K562 (cell line): ENCODE results near the gene KXD1. TPM values are rescaled to one million over a fixed set of nuclear protein-coding genes. Genes with fewer than 3 reads are reported as not detected.

Experiments used
- CBX5 ChIP-seq: IDR thresholded peaks from 2 replicates; pipeline ENCODE4 v1.6.1; 2014; ENCODE audit warnings: low read depth, borderline replicate concordance
- EGR1 ChIP-seq: fragments of 450-650 bp; conservative IDR thresholded peaks from 2 replicates; pipeline ENCODE4 v1.6.1; 2017; ENCODE audit warnings: mild to moderate bottlenecking
- ETV1 ChIP-seq: fragments of 450-650 bp; conservative IDR thresholded peaks from 2 replicates; pipeline ENCODE4 v1.6.1; 2016; ENCODE audit warnings: missing genetic modification characterization, control low read depth, low read depth, missing compliant biosample characterization
- FUS ChIP-seq: fragments of 200-400 bp; formaldehyde crosslinking; optimal IDR thresholded peaks from 2 replicates; pipeline ENCODE3; 2017; ENCODE audit warnings: low read depth, low read length
- MTA2 ChIP-seq: fragments of 450-650 bp; IDR thresholded peaks from 2 replicates; pipeline ENCODE4 v1.6.1; 2016; ENCODE audit warnings: low read depth
- NFE2 ChIP-seq: IDR thresholded peaks from 2 replicates; pipeline ENCODE4 v1.6.1; 2014; ENCODE audit warnings: antibody characterized with exemption, low read depth
- OTX1 ChIP-seq: fragments of 450-650 bp; formaldehyde crosslinking; IDR thresholded peaks from 2 replicates; pipeline ENCODE4 v1.4.0; 2022; ENCODE audit warnings: mild to moderate bottlenecking
- PHB ChIP-seq: fragments of 250-450 bp; sonication (Bioruptor Pico); IDR thresholded peaks from 2 replicates; pipeline ENCODE4 v1.5.0; 2021
- SMARCE1 ChIP-seq: fragments of 450-650 bp; IDR thresholded peaks from 2 replicates; pipeline ENCODE4 v1.7.1; 2016; ENCODE audit warnings: mild to moderate bottlenecking
- SOX6 ChIP-seq: fragments of 450-650 bp; IDR thresholded peaks from 2 replicates; pipeline ENCODE4 v1.6.1; 2014; ENCODE audit warnings: mild to moderate bottlenecking
- SRSF1 ChIP-seq: fragments of 200-400 bp; formaldehyde crosslinking; IDR thresholded peaks from 2 replicates; pipeline ENCODE4 v1.6.1; 2017; ENCODE audit warnings: mild to moderate bottlenecking, low read depth, low read length, moderate library complexity
- TARDBP ChIP-seq: fragments of 450-650 bp; IDR thresholded peaks from 2 replicates; pipeline ENCODE4 v1.6.1; 2016
- TBP ChIP-seq: optimal IDR thresholded peaks from 2 replicates; pipeline ENCODE3; 2011; ENCODE audit warnings: low read depth, low read length, improper control_type of control experiment
- TGIF2 ChIP-seq: sonication (generic); formaldehyde crosslinking; IDR thresholded peaks from 2 replicates; pipeline ENCODE4 v1.8.1; 2022; ENCODE audit warnings: mild to moderate bottlenecking, missing genetic modification reagents, moderate library complexity
- ZBTB17 ChIP-seq: fragments of 450-650 bp; formaldehyde crosslinking; IDR thresholded peaks from 2 replicates; pipeline ENCODE4 v1.4.0; 2020; ENCODE audit warnings: mild to moderate bottlenecking
- ZFPM2 ChIP-seq: fragments of 250-450 bp; sonication (Bioruptor Pico); IDR thresholded peaks from 2 replicates; pipeline ENCODE4 v1.5.1; 2022; ENCODE audit warnings: mild to moderate bottlenecking
- ZNF347 ChIP-seq: fragments of 450-650 bp; formaldehyde crosslinking; IDR thresholded peaks from 2 replicates; pipeline ENCODE4 v1.4.0; 2020; ENCODE audit warnings: low read depth, mild to moderate bottlenecking, moderate library complexity
- ZNF79 ChIP-seq: fragments of 250-450 bp; sonication (Bioruptor Pico); IDR thresholded peaks from 2 replicates; pipeline ENCODE4 v1.4.0; 2020; ENCODE audit warnings: low read depth, mild to moderate bottlenecking, moderate library complexity
- ZNF830 ChIP-seq: fragments of 250-450 bp; sonication (Bioruptor Pico); IDR thresholded peaks from 2 replicates; pipeline ENCODE4 v1.5.0; 2021; ENCODE audit warnings: mild to moderate bottlenecking
- polyA plus RNA-seq, 8 experiments: library from polyadenylated mRNA; depleted of rRNA in 4 of 8; stranded (reverse) in 5 of 8; unstranded in 3 of 8; fragments of >200 nt; fragmentation: Nextera tagmentation in 2 of 8; fragmentation: Illumina TruSeq in 1 of 8; extraction: Ambion mirVana in 2 of 8; extraction: Trizol in 1 of 8; gene quantifications; 2 replicates each; pipeline versions ENCODE4 v1.2.1 to v1.2.3, GENCODE V29; 2011 to 2014; ENCODE audit warnings: inconsistent platforms in 1 of 8, missing spikeins in 1 of 8
- total RNA-seq, 7 experiments: library from RNA; depleted of rRNA in 6 of 7; stranded (reverse); fragments of >200 nt in 6 of 7; fragmentation: Illumina TruSeq in 2 of 7; extraction: Trizol in 2 of 7; gene quantifications; 2 replicates each; pipeline versions ENCODE4 v1.2.1 to v1.2.3, GENCODE V29; 2011 to 2021; ENCODE audit warnings: low replicate concordance in 1 of 7
- TF ChIP-seq, protein P1 (sequence below), 2 experiments: fragments of 200-800 bp in 1 of 2; sonication (Bioruptor generic) in 1 of 2; sonication (generic) in 1 of 2; formaldehyde crosslinking in 1 of 2; IDR thresholded peaks in 1 of 2; conservative IDR thresholded peaks in 1 of 2; 2 replicates each; pipeline versions ENCODE4 v1.5.0 to v1.6.1; 2016 to 2020; ENCODE audit warnings: missing compliant biosample characterization in 1 of 2, missing genetic modification characterization in 1 of 2, missing genetic modification reagents in 1 of 2
- TF ChIP-seq, protein P2 (sequence below): sonication (generic); formaldehyde crosslinking; IDR thresholded peaks from 2 replicates; pipeline ENCODE4 v1.8.0; 2022; ENCODE audit warnings: missing genetic modification reagents, mild to moderate bottlenecking, moderate library complexity, borderline replicate concordance
- TF ChIP-seq, protein P3 (sequence below): sonication (generic); formaldehyde crosslinking; IDR thresholded peaks from 2 replicates; pipeline ENCODE4 v1.8.1; 2022; ENCODE audit warnings: missing genetic modification reagents
- TF ChIP-seq, protein P4 (sequence below): sonication (generic); formaldehyde crosslinking; IDR thresholded peaks from 2 replicates; pipeline ENCODE4 v1.8.1; 2023; ENCODE audit warnings: mild to moderate bottlenecking, missing genetic modification reagents, moderate library complexity

KXD1 gene
- total and polyA plus RNA-seq, 9 of the 15 experiments (the other 6 are each of a cell fraction or from before 2014, with no cell fraction given): 21.9 to 210 (median 118) TPM

DNA sequence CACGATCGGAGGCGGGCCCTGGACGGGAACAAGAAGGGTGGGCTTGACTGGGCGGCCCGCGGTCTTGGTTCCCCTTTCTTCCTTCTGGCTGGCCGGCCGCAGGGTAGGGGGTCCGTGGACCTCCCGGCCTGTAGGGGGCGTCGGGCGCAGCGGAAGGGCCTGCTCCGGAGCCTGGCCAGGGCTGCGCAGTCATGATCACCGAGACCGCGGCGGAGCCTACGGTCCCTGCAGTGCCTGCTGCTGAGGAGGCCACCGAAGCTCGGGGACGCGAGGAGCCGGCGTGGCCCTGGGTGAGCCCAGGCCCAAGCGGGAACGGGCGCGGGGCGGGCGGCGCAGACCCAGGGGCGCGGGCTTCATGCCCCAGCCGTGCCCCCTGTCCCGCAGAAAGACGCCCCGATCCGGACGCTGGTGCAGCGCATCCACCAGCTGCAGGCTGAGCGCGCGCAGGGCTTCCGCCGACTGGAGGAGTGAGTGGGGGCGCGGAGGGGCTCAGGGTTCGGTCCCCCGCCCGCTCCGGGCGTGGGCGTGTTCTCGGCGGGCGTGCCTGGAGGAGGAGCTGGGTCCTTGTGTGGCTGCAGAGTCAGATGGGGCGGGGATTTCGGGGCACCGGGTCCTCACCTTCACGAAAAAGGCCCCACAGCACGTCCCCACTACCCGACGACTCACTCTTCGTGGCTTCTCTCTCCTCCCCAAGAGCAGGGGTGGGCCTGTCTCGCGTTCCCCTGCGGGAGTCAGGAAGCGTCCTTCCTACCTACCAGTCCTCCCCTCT, 31.1 kb downstream of the KXD1 start, which contains the start of gene REX1BD (continued):
- TF ChIP-seq, protein P1, sequence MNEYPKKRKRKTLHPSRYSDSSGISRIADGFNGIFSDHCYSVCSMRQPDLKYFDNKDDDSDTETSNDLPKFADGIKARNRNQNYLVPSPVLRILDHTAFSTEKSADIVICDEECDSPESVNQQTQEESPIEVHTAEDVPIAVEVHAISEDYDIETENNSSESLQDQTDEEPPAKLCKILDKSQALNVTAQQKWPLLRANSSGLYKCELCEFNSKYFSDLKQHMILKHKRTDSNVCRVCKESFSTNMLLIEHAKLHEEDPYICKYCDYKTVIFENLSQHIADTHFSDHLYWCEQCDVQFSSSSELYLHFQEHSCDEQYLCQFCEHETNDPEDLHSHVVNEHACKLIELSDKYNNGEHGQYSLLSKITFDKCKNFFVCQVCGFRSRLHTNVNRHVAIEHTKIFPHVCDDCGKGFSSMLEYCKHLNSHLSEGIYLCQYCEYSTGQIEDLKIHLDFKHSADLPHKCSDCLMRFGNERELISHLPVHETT (CRISPR knock-in tag; conservative IDR thresholded peaks at IDR 0.05 in 1 of 2, IDR thresholded peaks at IDR 0.05 in 1 of 2): peak in 1 of 2 experiments; percentile 77; a peak in 2 of 4 replicates
- peak; percentile 82 for TF ChIP-seq ETV1 (tag)
- TF ChIP-seq SMARCE1: 0 out of 2 replicates have a peak, but pooled peaks have one; percentile 9
- TF ChIP-seq OTX1 (CRISPR knock-in tag): 0 out of 2 replicates have a peak, but pooled peaks have one; percentile 33
- no peak for TF ChIP-seq ZNF79 (CRISPR knock-in tag)
- TF ChIP-seq PHB (CRISPR knock-in tag): peak; percentile 71; the same call in 1 of the 2 replicates
- TF ChIP-seq EGR1: peak; percentile 95
- TF ChIP-seq, protein P2, sequence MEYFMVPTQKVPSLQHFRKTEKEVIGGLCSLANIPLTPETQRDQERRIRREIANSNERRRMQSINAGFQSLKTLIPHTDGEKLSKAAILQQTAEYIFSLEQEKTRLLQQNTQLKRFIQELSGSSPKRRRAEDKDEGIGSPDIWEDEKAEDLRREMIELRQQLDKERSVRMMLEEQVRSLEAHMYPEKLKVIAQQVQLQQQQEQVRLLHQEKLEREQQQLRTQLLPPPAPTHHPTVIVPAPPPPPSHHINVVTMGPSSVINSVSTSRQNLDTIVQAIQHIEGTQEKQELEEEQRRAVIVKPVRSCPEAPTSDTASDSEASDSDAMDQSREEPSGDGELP: peak; percentile 90; the same call in 1 of the 2 replicates
- peak; percentile 71; the same call in 1 of the 2 replicates for TF ChIP-seq SOX6
- TF ChIP-seq ZNF830 (CRISPR knock-in tag): peak; percentile 93; the same call in 1 of the 2 replicates
- TF ChIP-seq ZNF347: no peak
- TF ChIP-seq ZFPM2 (CRISPR knock-in tag): no peak
- TF ChIP-seq, protein P3, sequence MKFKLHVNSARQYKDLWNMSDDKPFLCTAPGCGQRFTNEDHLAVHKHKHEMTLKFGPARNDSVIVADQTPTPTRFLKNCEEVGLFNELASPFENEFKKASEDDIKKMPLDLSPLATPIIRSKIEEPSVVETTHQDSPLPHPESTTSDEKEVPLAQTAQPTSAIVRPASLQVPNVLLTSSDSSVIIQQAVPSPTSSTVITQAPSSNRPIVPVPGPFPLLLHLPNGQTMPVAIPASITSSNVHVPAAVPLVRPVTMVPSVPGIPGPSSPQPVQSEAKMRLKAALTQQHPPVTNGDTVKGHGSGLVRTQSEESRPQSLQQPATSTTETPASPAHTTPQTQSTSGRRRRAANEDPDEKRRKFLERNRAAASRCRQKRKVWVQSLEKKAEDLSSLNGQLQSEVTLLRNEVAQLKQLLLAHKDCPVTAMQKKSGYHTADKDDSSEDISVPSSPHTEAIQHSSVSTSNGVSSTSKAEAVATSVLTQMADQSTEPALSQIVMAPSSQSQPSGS (CRISPR knock-in tag): no peak
- no peak for TF ChIP-seq CBX5
- peak; percentile 73; the same call in 1 of the 2 replicates for TF ChIP-seq SRSF1
- TF ChIP-seq TBP: peak; percentile 70
- TF ChIP-seq, protein P4, sequence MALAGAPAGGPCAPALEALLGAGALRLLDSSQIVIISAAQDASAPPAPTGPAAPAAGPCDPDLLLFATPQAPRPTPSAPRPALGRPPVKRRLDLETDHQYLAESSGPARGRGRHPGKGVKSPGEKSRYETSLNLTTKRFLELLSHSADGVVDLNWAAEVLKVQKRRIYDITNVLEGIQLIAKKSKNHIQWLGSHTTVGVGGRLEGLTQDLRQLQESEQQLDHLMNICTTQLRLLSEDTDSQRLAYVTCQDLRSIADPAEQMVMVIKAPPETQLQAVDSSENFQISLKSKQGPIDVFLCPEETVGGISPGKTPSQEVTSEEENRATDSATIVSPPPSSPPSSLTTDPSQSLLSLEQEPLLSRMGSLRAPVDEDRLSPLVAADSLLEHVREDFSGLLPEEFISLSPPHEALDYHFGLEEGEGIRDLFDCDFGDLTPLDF: peak; percentile 46; the same call in 1 of the 2 replicates
- peak; percentile 95 for TF ChIP-seq NFE2
- no peak; the same call in 1 of the 2 replicates for TF ChIP-seq TGIF2
- peak; percentile 68; the same call in 1 of the 2 replicates for TF ChIP-seq TARDBP
- peak; percentile 78 for TF ChIP-seq ZBTB17 (CRISPR knock-in tag)
- TF ChIP-seq FUS: peak; percentile 94
- 0 out of 2 replicates have a peak, but pooled peaks have one; percentile 20 for TF ChIP-seq MTA2
